Activated T-helper 9 cell treated with anti-CD3 and anti-CD28 coated beads, Interleukin-2, amount 50 U/mL, for 16 hours (primary cell): ENCODE data around the gene AADACL2.
"Not testable (repeated sequence)": the region's sequence is repeated elsewhere in the genome, so short reads cannot be mapped to it uniquely, and the experiment has no call there.

ENCODE experiments used
- DNase-seq: peaks from one replicate; pipeline ENCODE4 v3.0.0-alpha.2; 2020; ENCODE audit warnings: low read depth

Gene AADACL2

GRCh38 chr3:151765685-151766084 lies 32.0 kb downstream of the AADACL2 start:
- DNase-seq = no peak

- no peak for DNase-seq
These were observed 32.7 kb downstream of the AADACL2 start for GRCh38 chr3:151766454-151766853.

- no peak for DNase-seq
These were observed 34.7 kb downstream of the AADACL2 start for GRCh38 chr3:151768393-151768930.

GRCh38 chr3:151769175-151769574 lies 35.4 kb downstream of the AADACL2 start:
- no peak for DNase-seq

GRCh38 chr3:151770956-151771355 lies 37.2 kb downstream of the AADACL2 start:
- no peak for DNase-seq

- DNase-seq = no peak
These were observed 39.2 kb downstream of the AADACL2 start for GRCh38 chr3:151772825-151773480.

- DNase-seq = no peak
These were observed 40.5 kb downstream of the AADACL2 start for GRCh38 chr3:151774235-151774634.

- DNase-seq = no peak
These were observed 41.2 kb downstream of the AADACL2 start for GRCh38 chr3:151774910-151775309.

- DNase-seq = no peak
These were observed 41.9 kb downstream of the AADACL2 start for GRCh38 chr3:151775314-151776258.

GRCh38 chr3:151776259-151776740 lies 42.6 kb downstream of the AADACL2 start:
- no peak for DNase-seq

GRCh38 chr3:151777880-151778279 lies 44.2 kb downstream of the AADACL2 start:
- DNase-seq = no peak

GRCh38 chr3:151787626-151788025 lies 53.9 kb downstream of the AADACL2 start:
- DNase-seq = no peak

- DNase-seq = no peak
These were observed 54.7 kb downstream of the AADACL2 start for GRCh38 chr3:151788401-151788800.

- DNase-seq = no peak
These were observed 56.2 kb downstream of the AADACL2 start for GRCh38 chr3:151789853-151790463.

- not testable (repeated sequence) for DNase-seq
These were observed 57.0 kb downstream of the AADACL2 start for GRCh38 chr3:151790763-151791162.

- no peak for DNase-seq
These were observed 58.7 kb downstream of the AADACL2 start for GRCh38 chr3:151792411-151792810.

- DNase-seq = no peak
These were observed 59.9 kb downstream of the AADACL2 start for GRCh38 chr3:151793636-151794035.

GRCh38 chr3:151794080-151794479 lies 60.4 kb downstream of the AADACL2 start:
- DNase-seq = no peak

- DNase-seq = no peak
These were observed 61.5 kb downstream of the AADACL2 start for GRCh38 chr3:151795276-151795675.

GRCh38 chr3:151796105-151796680 lies 62.5 kb downstream of the AADACL2 start:
- DNase-seq = no peak

- DNase-seq = no peak
These were observed 64.7 kb downstream of the AADACL2 start for GRCh38 chr3:151798466-151798865.

- no peak for DNase-seq
These were observed 66.7 kb downstream of the AADACL2 start for GRCh38 chr3:151800431-151800830.
